PC-3 (cell line): ENCODE measurements around the gene IQGAP3. TPM values are rescaled to one million over a fixed set of nuclear protein-coding genes. Genes with fewer than 3 reads are reported as not detected.
A peak's percentile ranks its signal among the peaks of the same experiment; 100 is the strongest.

ENCODE experiments used
- ATAC-seq: fragments of 200-7000 bp; cut with Tn5 transposase; 2 replicates; pipeline ENCODE4 v1.9.1; 2020; ENCODE audit warnings: mild to moderate bottlenecking, moderate library complexity
- BruUV-seq: library from RNA; stranded (reverse); fragments of 400-500 nt; replicated peaks from 2 replicates; lab custom pipeline; 2021; lab: Mats Ljungman, UMichigan
- CTCF ChIA-PET: fragments of 300-600 bp; sonication (Branson Sonifier 250); formaldehyde crosslinking; loops from one replicate; lab custom pipeline; 2022; ENCODE audit warnings: antibody characterized with exemption; lab: Charles Lee
- POLR2A ChIA-PET: fragments of 300-600 bp; sonication (Branson Sonifier 250); formaldehyde crosslinking; loops from one replicate; lab custom pipeline; 2022; ENCODE audit warnings: antibody characterized with exemption; ENCODE audit not compliant: unreplicated experiment; lab: Charles Lee
- DNase-seq: peaks from one replicate; pipeline ENCODE4 v3.0.0-alpha.2; 2015
- H2AFZ ChIP-seq: fragments of 300-600 bp; sonication (generic); 2 replicates; pipeline ENCODE4 v1.6.0; 2016; ENCODE audit warnings: antibody characterized with exemption, low read length
- H3F3A ChIP-seq: fragments of 300-600 bp; sonication (generic); one replicate; pipeline ENCODE4 v1.6.0; 2017; ENCODE audit warnings: antibody characterized with exemption, low read length, control low read depth, mild to moderate bottlenecking; ENCODE audit not compliant: unreplicated experiment
- H3K27ac ChIP-seq: fragments of 300-600 bp; sonication (generic); 2 replicates; pipeline ENCODE4 v1.5.1; 2016; ENCODE audit warnings: mild to moderate bottlenecking, low read length
- H3K27me3 ChIP-seq: fragments of 300-600 bp; sonication (generic); 2 replicates; pipeline ENCODE4 v1.6.1; 2016; ENCODE audit warnings: low read length, mixed read lengths
- H3K36me3 ChIP-seq: fragments of 300-600 bp; sonication (generic); 2 replicates; pipeline ENCODE4 v1.6.1; 2016; ENCODE audit warnings: low read depth, mixed run types, low read length, mixed read lengths
- H3K4me1 ChIP-seq: fragments of 300-600 bp; sonication (generic); 2 replicates; pipeline ENCODE4 v1.5.1; 2016; ENCODE audit warnings: low read length; ENCODE audit not compliant: insufficient read depth
- H3K4me2 ChIP-seq: fragments of 300-600 bp; sonication (generic); 2 replicates; pipeline ENCODE4 v1.6.0; 2016; ENCODE audit warnings: low read length
- H3K4me3 ChIP-seq: fragments of 300-600 bp; sonication (generic); 2 replicates; pipeline ENCODE4 v1.5.1; 2016; ENCODE audit warnings: mild to moderate bottlenecking, low read length, mixed read lengths
- H3K79me2 ChIP-seq: fragments of 300-600 bp; sonication (generic); 2 replicates; pipeline ENCODE4 v1.6.1; 2017; ENCODE audit warnings: low read length, mixed read lengths
- H3K9ac ChIP-seq: fragments of 300-600 bp; sonication (generic); 2 replicates; pipeline ENCODE4 v1.6.0; 2016; ENCODE audit warnings: mild to moderate bottlenecking, low read length
- H3K9me2 ChIP-seq: fragments of 300-600 bp; sonication (generic); replicated peaks from 2 replicates; pipeline ENCODE4 v1.6.1; 2016; ENCODE audit warnings: mixed run types, low read length, mixed read lengths
- H3K9me3 ChIP-seq: fragments of 300-600 bp; sonication (generic); 2 replicates; pipeline ENCODE4 v1.6.1; 2016; ENCODE audit warnings: low read length, mixed read lengths
- H4K20me1 ChIP-seq: fragments of 300-600 bp; sonication (generic); 2 replicates; pipeline ENCODE4 v1.6.1; 2016; ENCODE audit warnings: low read length, mixed read lengths
- EZH2 ChIP-seq: fragments of 300-600 bp; sonication (generic); IDR thresholded peaks from one replicate; pipeline ENCODE4 v1.6.1; 2017; ENCODE audit warnings: antibody characterized with exemption, mild to moderate bottlenecking, low read length; ENCODE audit not compliant: unreplicated experiment
- EZH2phosphoT487 ChIP-seq: fragments of 300-600 bp; sonication (generic); IDR thresholded peaks from 2 replicates; pipeline ENCODE4 v1.6.1; 2018; ENCODE audit warnings: mild to moderate bottlenecking, antibody characterized with exemption, low read length, borderline replicate concordance
- intact Hi-C: fragments of 100-400 bp; cut with micrococcal nuclease; formaldehyde crosslinking; loops from 2 replicates; pipeline ENCODE4 v1.9.0; 2023
- total RNA-seq: library from RNA; depleted of rRNA; stranded (reverse); fragments of >200 nt; gene quantifications from 2 replicates; pipeline ENCODE4 v1.2.3, GENCODE V29; 2014
- TF ChIP-seq, protein P1 (sequence below): fragments of 300-600 bp; sonication (generic); conservative IDR thresholded peaks from 2 replicates; pipeline ENCODE4 v1.5.1; 2017; ENCODE audit warnings: antibody characterized with exemption, low read depth, mild to moderate bottlenecking, low read length

Gene IQGAP3
- total RNA-seq, 1 experiment from 2014 or later, result 54.3 TPM

DNA sequence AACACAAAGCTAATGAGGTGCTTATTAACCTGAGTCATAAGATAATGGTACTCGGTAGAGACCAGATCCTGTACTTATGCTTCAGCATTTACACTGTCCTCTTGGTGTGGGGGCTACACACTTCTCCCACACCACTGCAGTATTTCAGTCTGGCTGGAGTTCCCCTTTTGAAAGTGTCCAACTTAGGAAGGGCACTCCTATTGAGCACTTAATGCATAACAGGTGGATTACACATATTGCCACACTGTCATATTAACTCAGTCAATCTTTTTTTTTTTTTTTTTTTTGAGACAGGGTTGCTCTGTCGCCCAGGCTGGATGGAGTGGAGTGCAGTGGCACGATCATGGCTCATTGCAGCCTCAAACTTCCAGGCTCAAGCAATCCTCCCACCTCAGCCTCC is 27.4 kb upstream of the IQGAP3 start:
- Histone ChIP-seq H2AFZ (no peak overlapping the region), H3F3A (no peaks in the 10 kb centered on the region), H3K9ac (no peak overlapping the region), H3K79me2 (peaks cover 43% of the 10 kb centered on the region), H4K20me1 (no peaks in the 10 kb centered on the region), H3K9me3 (no peaks in the 10 kb centered on the region), H3K4me1 (peaks cover 20% of the 10 kb centered on the region), H3K4me2 (peak overlapping the region; percentile 93), H3K27me3 (no peaks in the 10 kb centered on the region), H3K27ac (no peak overlapping the region), H3K36me3 (peaks cover 45% of the 10 kb centered on the region), H3K4me3 (peak overlapping the region; percentile 94), H3K9me2 (no peaks in the 10 kb centered on the region)
- ATAC-seq, result peak; percentile 45
- ChIA-PET POLR2A (interaction anchor here (0.5 kb wide), 1 partner anchor 141 kb away, joined by 3 read pairs; the partner anchor contains the start of gene MRPL24), CTCF (no interaction called here)
- intact Hi-C loops, result no loop called here
- DNase-seq, result peak; percentile 64
- TF ChIP-seq, protein P1, sequence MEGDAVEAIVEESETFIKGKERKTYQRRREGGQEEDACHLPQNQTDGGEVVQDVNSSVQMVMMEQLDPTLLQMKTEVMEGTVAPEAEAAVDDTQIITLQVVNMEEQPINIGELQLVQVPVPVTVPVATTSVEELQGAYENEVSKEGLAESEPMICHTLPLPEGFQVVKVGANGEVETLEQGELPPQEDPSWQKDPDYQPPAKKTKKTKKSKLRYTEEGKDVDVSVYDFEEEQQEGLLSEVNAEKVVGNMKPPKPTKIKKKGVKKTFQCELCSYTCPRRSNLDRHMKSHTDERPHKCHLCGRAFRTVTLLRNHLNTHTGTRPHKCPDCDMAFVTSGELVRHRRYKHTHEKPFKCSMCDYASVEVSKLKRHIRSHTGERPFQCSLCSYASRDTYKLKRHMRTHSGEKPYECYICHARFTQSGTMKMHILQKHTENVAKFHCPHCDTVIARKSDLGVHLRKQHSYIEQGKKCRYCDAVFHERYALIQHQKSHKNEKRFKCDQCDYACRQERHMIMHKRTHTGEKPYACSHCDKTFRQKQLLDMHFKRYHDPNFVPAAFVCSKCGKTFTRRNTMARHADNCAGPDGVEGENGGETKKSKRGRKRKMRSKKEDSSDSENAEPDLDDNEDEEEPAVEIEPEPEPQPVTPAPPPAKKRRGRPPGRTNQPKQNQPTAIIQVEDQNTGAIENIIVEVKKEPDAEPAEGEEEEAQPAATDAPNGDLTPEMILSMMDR, result no peak; the same call in 1 of the 2 replicates
- TF ChIP-seq EZH2 (no peak), EZH2phosphoT487 (no peak)
- no TSS peak for BruUV-seq

DNA sequence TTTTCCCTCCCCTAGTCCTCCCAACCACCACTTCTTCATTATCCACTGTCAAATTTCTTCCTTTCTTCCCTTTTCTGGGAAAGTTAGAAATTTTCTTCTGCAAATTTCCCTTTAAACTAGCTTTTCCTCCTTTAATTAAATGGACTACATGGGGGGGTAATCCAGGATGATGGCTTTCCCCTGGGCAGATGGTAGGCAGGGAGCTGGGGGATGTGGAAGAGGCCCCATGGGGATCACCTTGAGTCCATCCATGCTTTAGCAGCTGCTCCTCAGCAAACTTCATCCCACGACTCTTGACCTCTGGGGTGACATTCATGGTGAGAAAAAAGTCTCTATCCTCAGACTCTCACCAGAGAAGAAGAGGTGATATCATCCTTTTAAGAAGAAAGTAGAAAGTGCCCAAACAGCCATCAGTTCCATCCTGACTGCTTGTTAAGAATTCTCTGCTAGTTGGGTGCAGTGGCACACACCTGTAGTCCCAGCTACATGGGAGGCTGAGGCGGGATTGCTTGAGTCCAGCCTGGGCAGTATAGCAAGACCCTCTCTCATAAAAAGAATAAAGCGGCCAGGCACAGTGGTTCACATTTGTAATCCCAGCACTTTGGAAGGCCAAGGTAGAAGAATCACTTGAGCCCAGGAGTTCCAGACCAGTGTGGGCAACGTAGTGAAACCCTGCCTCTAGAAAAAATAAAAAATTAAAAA is 26.5 kb upstream of the IQGAP3 start:
- H3K79me2 ChIP-seq, result peaks cover 43% of the 10 kb centered on the region
- no peak for ATAC-seq
- H3K4me3 ChIP-seq, result no peak overlapping the region
- no peaks in the 10 kb centered on the region for H3K27me3 ChIP-seq
- no peak overlapping the region for H3K27ac ChIP-seq
- CTCF ChIA-PET, result no interaction called here
- TF ChIP-seq EZH2phosphoT487 (no peak), EZH2 (no peak)
- TF ChIP-seq, protein P1, result no peak
- H3K4me2 ChIP-seq, result no peak overlapping the region
- H3K9me2 ChIP-seq, result no peaks in the 10 kb centered on the region
- H3K4me1 ChIP-seq, result peaks cover 20% of the 10 kb centered on the region
- H3F3A ChIP-seq, result no peaks in the 10 kb centered on the region
- no peaks in the 10 kb centered on the region for H4K20me1 ChIP-seq
- no peak for DNase-seq
- POLR2A ChIA-PET, result no interaction called here
- no peak overlapping the region for H2AFZ ChIP-seq
- H3K36me3 ChIP-seq, result peaks cover 53% of the 10 kb centered on the region
- no TSS peak for BruUV-seq
- intact Hi-C loops, result no loop called here
- no peaks in the 10 kb centered on the region for H3K9me3 ChIP-seq
- H3K9ac ChIP-seq, result no peak overlapping the region

DNA sequence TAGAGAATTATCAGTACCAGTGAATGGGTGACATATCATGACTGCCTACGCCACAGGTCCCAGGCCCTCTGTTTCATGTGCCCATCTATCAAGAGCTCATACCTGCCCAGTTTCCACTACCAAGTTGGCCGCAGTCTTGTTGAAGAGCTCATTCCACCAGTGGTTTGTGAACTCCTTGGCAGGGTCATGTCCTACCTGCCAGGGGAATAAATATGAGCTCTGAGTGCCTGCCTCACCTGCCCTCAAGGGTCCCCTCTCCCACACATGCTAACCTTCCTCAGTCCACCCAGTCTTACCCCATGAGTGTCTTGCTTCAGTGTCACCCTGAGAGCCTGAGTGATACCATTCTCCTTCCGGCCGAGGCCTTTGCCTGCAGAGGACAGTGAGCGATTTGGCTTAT is 25.8 kb upstream of the IQGAP3 start:
- Histone ChIP-seq H3K9ac (no peak overlapping the region), H3K9me3 (no peaks in the 10 kb centered on the region), H3K27me3 (no peaks in the 10 kb centered on the region), H3K36me3 (peaks cover 59% of the 10 kb centered on the region), H3K27ac (no peak overlapping the region), H3K4me2 (no peak overlapping the region), H3F3A (no peaks in the 10 kb centered on the region), H3K9me2 (no peaks in the 10 kb centered on the region), H4K20me1 (no peaks in the 10 kb centered on the region), H3K4me3 (no peak overlapping the region), H3K4me1 (peaks cover 20% of the 10 kb centered on the region), H3K79me2 (peaks cover 43% of the 10 kb centered on the region), H2AFZ (no peak overlapping the region)
- no TSS peak for BruUV-seq
- ChIA-PET CTCF (no interaction called here), POLR2A (no interaction called here)
- intact Hi-C loops, result no loop called here
- DNase-seq (no peak), ATAC-seq (no peak)
- TF ChIP-seq EZH2, result no peak
- TF ChIP-seq EZH2phosphoT487, result no peak
- TF ChIP-seq, protein P1, result no peak
